Activated CD4-positive, alpha-beta T cell treated with anti-CD3 and anti-CD28 coated beads for 1 hour (primary cell): ENCODE data around the gene SYT9.

Experiments used
- DNase-seq: peaks from one replicate; pipeline ENCODE4 v3.0.0-alpha.2; 2020

Gene SYT9

GRCh38 chr11:7348432-7349304 is 97.0 kb downstream of the SYT9 start:
- no peak for DNase-seq

GRCh38 chr11:7351228-7351627 is 99.5 kb downstream of the SYT9 start:
- no peak for DNase-seq

GRCh38 chr11:7353100-7353499 is 101.4 kb downstream of the SYT9 start:
- DNase-seq, result no peak

DNA sequence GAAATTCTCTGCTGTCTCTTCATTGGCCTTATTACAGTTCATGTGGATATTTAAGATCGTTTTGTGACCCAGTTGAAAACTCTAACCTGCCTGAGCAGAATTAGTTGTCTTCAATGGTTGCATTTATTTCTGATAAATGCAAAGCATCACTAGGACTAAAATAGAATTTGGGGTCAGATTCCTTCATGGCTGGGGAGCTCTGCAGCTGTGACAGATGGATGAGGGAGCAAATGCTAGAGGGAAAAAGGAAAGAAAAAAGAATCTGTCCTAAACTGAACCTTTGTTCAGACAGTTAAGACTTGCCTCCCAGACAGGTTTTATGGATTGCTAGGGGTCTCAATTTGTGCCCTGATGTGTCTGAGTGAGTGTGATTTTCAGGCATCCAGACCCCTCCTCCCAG is 113.0 kb downstream of the SYT9 start:
- DNase-seq, result no peak

DNA sequence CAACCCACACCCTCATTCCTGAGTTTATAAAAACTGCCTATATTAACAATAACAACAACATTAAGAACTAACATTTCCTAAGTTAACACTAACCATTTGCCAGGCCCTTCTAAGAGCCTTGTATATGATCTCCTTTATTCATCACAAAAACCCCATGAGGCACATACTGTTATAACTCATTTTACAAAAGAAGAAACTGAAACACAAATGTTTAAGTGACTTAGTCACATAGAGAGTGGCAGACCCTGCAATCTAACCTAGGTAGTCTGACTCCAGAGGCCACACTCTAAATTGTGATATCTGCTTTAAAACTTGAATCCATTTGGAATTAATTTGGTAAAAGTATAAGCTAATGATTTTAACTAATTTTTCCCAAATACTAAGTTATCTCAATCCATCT is 116.1 kb downstream of the SYT9 start:
- DNase-seq, result no peak

- DNase-seq, result no peak
These were observed 124.7 kb downstream of the SYT9 start for GRCh38 chr11:7376386-7376785.

- DNase-seq, result no peak
These were observed 130.2 kb downstream of the SYT9 start for GRCh38 chr11:7381937-7382336.

- no peak for DNase-seq
These were observed 131.7 kb downstream of the SYT9 start for GRCh38 chr11:7383406-7383805.

- no peak for DNase-seq
These were observed 133.0 kb downstream of the SYT9 start for GRCh38 chr11:7384691-7385090.

DNA sequence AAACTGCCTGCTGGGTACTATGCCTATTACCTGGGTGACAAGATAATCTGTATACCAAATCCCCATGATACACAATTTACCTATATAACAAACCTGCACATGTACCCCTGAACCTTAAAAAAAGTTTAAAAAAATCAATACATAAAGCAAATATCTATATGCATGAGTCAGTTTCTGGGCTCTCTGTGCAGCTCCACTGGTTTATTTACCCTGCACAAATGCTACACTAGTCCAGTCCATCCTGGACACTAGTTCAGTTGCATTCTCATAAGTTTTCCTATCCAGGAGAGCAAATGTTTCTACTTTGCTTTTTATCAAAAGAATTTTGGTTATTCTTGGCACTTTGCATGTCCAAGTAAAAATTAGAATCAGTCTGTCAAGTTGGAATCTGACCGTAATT is 133.8 kb downstream of the SYT9 start:
- DNase-seq, result no peak

GRCh38 chr11:7413961-7414915 is 162.5 kb downstream of the SYT9 start:
- DNase-seq, result no peak

- no peak for DNase-seq
These were observed 163.5 kb downstream of the SYT9 start for GRCh38 chr11:7414973-7415817.

DNA sequence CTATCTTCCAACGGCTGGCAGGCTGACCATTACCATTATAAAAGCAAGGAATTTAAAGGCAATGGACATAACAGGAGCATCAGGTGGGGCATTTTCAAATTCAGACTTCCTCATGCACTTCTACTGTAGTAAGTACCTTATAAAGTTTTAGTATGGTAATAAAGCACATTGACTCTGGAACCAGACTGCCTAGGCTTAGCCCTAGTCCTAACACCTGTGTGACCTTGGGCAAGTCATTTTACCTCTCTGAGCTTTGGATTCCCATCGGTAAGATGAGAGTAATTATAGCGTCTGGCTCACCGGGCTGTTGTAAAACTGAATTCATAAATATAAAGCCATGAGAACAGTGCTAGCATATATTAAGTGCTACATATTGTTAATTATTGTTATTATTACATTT is 164.4 kb downstream of the SYT9 start:
- DNase-seq, result no peak

GRCh38 chr11:7417328-7417727 is 165.6 kb downstream of the SYT9 start:
- DNase-seq, result no peak

DNA sequence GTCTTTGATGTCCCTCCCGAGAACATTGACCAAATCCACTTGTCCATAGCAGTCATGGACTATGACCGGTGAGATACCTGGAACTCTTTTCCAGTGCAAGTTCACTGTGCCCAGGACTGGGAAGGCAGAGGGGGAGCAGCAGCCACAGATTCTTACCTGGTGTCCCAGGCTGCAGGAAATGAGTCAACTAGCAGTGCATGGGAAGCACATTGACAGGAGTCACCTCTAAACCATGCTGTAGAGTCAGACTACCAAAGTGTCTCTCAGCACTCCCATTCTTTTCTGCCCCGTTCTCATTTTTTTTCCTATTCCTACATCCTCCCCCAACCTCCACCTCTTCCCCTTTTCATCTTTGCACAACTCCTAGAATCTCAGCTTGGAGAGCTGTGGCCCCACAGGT is 166.4 kb downstream of the SYT9 start:
- DNase-seq, result no peak

DNA sequence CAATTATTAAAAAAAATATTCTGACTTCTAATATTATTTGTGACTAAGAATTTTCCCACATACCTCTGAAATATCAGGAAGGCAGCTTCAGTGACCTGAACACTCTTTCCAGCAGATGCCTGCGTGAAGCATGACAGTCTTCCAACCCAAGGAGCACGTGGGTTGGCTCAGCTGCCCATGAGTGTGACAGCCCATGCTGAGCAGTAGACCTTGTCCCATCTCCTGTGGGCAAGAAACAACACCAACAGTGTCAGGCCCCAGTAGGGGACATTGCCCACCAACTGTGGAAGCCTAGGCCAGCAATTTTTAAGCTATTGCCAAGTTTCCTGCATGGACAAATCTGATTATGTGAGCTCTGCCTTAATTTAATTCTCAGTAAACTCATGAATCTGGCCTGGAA is 167.2 kb downstream of the SYT9 start:
- DNase-seq, result no peak

DNA sequence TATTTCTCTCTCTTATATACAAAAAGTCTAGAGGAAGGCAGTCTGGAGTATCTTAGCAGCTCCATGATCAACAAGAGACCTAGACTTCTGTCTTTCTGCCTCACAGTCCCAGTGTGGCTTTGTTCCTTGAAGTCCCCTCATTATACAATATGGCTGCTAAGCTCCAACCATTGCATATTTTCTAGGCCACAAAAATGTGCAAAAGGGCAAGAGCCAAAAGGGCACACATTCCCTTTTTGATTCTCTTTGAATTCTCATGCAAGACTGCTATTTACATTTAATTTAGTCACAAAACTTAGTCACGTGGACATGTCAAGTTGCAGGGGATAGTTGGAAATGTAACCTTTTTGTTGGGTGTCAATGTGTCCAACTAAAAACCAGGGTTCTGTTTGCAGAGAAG is 169.4 kb downstream of the SYT9 start:
- DNase-seq, result no peak

DNA sequence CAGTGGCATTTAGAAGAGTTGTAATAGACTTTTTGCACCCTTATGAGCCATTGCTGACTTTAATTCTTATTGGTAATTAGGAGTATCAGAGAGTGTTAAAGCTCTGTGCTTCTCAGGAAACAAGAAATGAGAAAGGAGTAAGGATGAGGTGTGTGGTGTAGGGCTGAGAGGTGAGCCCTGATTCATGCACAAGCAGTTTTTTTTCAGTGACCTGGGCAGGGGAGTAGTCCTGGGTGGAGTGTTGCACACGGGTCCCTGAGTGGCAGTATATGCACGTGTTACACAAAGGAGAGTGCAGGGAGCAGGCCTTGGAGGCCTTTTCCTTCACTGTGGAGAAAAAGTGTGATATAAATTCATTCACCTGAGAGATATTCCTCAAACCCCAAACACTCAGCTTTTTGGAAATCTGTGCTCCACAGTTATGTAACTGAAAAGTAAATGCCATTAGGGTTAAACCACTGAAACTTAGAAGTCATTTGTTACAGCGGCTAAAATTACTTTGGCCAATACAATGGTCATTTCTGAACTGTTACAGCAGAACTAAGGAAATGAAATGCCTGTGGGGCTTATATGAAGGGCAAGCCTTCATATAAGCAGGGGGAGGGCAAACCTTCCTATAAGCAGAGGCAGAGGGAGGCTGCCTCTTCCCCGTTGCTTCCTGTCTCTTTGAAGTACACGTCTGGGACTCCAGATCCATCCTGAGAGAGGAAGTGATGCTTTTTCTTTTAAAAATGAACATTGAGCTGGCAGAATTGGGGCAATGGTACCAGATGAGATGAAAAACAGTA is 171.0 kb downstream of the SYT9 start:
- DNase-seq, result no peak

GRCh38 chr11:7423946-7424345 is 172.2 kb downstream of the SYT9 start:
- DNase-seq, result no peak

DNA sequence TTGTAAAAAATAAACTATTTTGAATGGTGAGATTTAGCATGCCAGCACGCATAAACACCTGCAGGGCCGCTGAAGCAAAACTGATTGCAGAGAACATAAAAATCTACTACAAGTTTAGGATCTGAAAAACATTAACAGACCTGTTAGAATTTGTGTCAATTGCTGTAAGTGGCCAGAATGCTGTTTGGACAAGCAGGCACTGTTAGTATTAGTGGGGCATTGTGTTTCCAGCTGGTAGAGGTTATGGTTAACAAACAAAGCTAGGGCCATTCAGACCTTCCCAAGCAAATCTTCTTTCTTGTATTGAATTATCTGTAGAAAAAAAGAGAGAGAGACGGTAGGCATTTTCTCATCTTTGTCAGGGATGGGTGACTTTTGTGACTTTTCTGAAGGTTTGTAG is 176.0 kb downstream of the SYT9 start:
- no peak for DNase-seq

DNA sequence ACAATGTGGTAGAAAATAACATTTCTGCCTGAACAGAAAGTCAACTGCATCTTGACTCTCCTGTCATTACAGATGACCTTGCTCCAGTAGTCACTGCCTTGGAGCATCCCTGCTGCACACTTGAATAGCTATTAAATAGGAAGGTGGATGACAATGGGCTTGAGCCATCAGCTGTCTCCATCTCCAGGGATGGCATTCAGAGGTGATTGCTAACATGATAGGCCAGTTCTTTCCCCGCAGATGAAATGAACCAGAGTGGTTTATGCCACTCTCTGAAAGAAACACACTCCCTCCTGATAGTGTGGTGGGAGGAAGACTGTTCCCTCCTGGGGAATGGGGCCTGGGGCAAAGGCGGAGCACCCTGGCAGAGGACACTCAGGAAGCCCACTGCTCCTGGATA is 176.5 kb downstream of the SYT9 start:
- DNase-seq, result no peak

- no peak for DNase-seq
These were observed 178.8 kb downstream of the SYT9 start for GRCh38 chr11:7430496-7430895.
